Measurements from ENCODE around the gene METTL17. TPM values are rescaled to one million over a fixed set of nuclear protein-coding genes. Genes with fewer than 3 reads are reported as not detected.

The METTL17 gene
- total RNA-seq, 4 donors from 2014 or later, result 73.0 to 152 (median 91.6) TPM

DNA sequence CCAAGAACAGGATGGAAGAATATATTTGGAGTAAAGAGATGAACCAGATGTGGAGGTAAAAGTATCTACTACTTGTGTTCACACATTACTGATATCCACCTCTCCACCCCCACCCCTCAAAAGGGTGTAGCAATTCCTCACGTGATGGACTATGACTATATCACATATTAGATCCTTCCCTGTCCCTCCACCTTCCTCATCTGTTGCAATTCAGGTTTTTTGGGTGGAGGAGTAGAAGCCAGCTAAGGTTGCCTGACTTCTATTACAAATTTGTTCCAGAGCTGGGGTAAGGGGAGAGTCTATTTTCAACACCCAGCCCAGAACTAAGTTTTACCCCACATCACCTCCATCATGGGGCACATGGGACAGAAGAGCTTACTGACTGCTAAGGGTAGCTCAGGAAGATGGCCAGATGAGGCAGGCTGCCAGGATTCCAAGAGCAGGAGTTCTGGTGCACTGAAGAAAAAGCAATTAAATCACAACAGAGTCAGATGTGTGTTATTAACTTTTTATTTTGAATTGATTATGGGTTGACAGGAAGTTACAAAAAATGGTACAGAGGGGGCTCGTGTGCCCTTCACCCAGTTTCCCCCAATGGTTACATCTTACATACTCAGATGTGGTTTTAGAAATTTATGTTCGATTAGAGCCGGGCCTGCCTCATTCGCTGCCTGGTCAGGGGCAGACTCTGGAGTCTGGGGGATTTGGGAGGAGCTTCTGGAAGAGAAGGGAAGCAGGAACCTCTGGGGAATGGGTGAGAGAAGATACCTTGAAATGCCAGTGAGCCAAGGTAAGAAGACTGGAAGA lies 42.7 kb downstream of the METTL17 start:
- WGBS, 2 donors, result 79 to 80% methylated on average over 5 of the region's 5 CpGs
- intact Hi-C loops (cut with DNase I; ENCODE audit: low total_unique reads), result no loop called here
- peak in 1 of 2 donors; percentile 75 for DNase-seq (ENCODE audit: low spot score in 2 of 2)
- TF ChIP-seq POLR2A (IDR thresholded peaks at IDR 0.05), result no peak
- H3K4me3 ChIP-seq (ENCODE audit: low read depth, poor library complexity, severe bottlenecking), result no peak overlapping the region

- intact Hi-C loops (cut with DNase I; ENCODE audit: low total_unique reads), result no loop called here
- TF ChIP-seq POLR2A (IDR thresholded peaks at IDR 0.05), result no peak
- no peak for TF ChIP-seq CTCF (IDR thresholded peaks at IDR 0.05)
- DNase-seq (ENCODE audit: low spot score in 2 of 2), result peak in 1 of 2 donors; percentile 65
- 91 to 92% methylated on average over 4 of the region's 4 CpGs for WGBS, 2 donors
- no peak overlapping the region for H3K4me3 ChIP-seq (ENCODE audit: low read depth, poor library complexity, severe bottlenecking)
Observed at GRCh38 chr14:21033133-21033698, 43.4 kb downstream of the METTL17 start.

DNA sequence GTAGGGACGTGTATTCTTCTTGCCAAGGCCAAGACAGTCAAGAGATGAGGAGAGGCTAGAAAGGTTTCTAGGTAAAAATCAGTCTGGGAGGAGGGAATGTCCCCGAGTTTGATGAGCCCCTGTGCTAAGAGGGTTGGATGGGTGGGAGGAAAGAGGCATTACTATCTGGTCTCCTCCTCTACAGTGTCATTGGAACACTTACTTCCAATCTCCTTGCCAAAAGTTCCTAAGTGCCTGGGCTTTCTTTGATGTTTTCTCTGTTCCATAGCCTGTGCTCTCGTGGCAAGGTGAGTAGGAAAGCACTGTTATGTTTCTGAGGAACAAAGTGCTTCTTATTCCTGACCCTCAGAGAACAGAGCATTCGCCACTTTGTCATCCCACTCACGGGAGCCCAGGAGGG lies 44.9 kb downstream of the METTL17 start, which contains the start of gene RNASE13:
RNASE13 (minus strand) TSS at position 101 of the 400 bp plus-strand sequence. CDS start 519 bp downstream, outside the sequence.
- DNase-seq (ENCODE audit: low spot score in 2 of 2), result no peak
- no peak within 1 kb of the TSS for H3K4me3 ChIP-seq (ENCODE audit: low read depth, poor library complexity, severe bottlenecking)
- intact Hi-C loops (cut with DNase I; ENCODE audit: low total_unique reads), result no loop called here
- 72 to 84% methylated on average over 5 of the region's 5 CpGs for WGBS, 2 donors
- no peak for TF ChIP-seq CTCF (IDR thresholded peaks at IDR 0.05)
- no peak for TF ChIP-seq POLR2A (IDR thresholded peaks at IDR 0.05)

DNA sequence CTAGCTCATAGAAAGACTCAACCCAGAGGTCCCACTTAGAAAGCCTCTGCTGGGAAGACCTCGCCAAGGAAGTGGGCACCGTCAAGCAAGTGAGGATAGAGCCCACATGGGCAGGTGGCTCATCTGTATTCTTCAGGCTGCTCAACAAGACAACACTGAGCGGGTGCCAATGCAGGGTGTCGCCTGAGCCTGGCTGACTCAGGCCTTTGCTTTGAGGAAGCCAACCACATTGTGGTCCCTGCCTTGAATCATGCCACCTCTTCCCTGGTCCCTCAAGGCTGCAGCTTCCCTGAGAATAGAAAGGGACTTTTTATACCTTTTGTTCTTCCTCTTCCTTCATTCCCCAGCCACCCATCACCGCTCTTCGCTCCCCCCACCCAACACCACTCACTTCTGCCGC lies 47.0 kb downstream of the METTL17 start:
- no peak overlapping the region for H3K4me3 ChIP-seq (ENCODE audit: low read depth, poor library complexity, severe bottlenecking)
- intact Hi-C loops (cut with DNase I; ENCODE audit: low total_unique reads), result no loop called here
- 81 to 86% methylated on average over 7 of the region's 7 CpGs for WGBS, 2 donors
- peak in 1 of 2 donors; percentile 81 for DNase-seq (ENCODE audit: low spot score in 2 of 2)
- TF ChIP-seq POLR2A (IDR thresholded peaks at IDR 0.05) (no peak), CTCF (IDR thresholded peaks at IDR 0.05) (no peak)

DNA sequence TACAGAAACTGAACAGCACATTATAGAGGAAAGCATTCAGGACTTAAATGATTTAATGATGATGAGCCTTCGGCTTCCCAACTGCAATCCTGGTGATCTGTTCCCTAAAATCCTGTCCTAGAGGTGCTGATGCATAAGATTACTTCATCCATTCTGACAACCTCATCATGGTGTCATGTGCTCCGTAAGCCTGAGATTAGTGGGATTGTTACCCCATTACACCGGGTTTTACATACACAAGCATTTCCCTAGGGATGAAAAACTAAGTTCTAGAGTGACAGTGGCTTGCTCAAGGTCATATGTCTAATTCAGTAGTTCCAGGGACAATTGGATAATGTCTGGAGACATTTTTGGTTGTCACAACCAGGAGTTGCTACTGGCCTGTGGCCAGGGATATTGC lies 47.4 kb downstream of the METTL17 start:
- no peak overlapping the region for H3K4me3 ChIP-seq (ENCODE audit: low read depth, poor library complexity, severe bottlenecking)
- DNase-seq (ENCODE audit: low spot score in 2 of 2), result no peak
- no peak for TF ChIP-seq CTCF (IDR thresholded peaks at IDR 0.05)
- no peak for TF ChIP-seq POLR2A (IDR thresholded peaks at IDR 0.05)
- intact Hi-C loops (cut with DNase I; ENCODE audit: low total_unique reads), result no loop called here
- 78 to 80% methylated on average over 3 of the region's 3 CpGs for WGBS, 2 donors
